ENCODE measurements around the gene C1orf94. TPM values are rescaled to one million over a fixed set of nuclear protein-coding genes. Genes with fewer than 3 reads are reported as not detected.

C1orf94 gene
- total and polyA plus RNA-seq, 2 of the 4 experiments (the other 2 are of a cell fraction) = not detected

DNA sequence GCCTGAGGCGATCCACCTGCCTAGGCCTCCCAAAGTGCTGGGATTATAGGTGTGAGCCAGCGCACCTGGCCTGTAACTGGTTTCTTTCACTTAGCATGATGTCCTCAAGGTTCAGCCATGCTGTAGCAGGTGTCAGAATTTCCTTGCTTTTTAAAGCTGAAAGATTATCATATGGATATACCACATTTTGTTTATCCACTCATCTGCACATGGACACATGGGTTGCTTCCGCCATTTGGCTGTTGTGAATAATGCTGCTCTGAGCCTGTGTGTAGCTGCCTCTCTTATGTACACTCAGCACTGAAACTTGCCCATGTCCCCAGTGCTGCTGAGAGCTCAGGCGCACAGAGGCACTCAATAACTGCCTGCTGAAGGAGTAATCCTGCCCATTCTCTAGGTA, 23.5 kb upstream of the C1orf94 start:
- no peak overlapping the region for H4K91ac ChIP-seq (ENCODE audit: insufficient read depth, low read depth, low read length)
- no peak overlapping the region for H3K56ac ChIP-seq (ENCODE audit: extremely low read depth, insufficient read depth, low read length)
- no peak overlapping the region for H3K9ac ChIP-seq (ENCODE audit: low read depth, low read length)
- no peak overlapping the region for H3K4me2 ChIP-seq (ENCODE audit: low read depth, low read length)
- no peaks in the 10 kb centered on the region for H3K9me1 ChIP-seq (ENCODE audit: insufficient read depth, low read length)
- dilution Hi-C loops (cut with HindIII; ENCODE audit: low sequenced_read_pairs, unreplicated experiment) (no loop called here), intact Hi-C loops (cut with micrococcal nuclease) (no loop called here), in situ Hi-C loops (cut with MboI; ENCODE audit: low sequenced_read_pairs) (no loop called here)
- H3K14ac ChIP-seq (replicated peaks; ENCODE audit: low read depth, low read length) = no peak overlapping the region
- no peaks in the 10 kb centered on the region for H4K20me1 ChIP-seq (ENCODE audit: insufficient read depth, low read length)
- H2BK5ac ChIP-seq (ENCODE audit: low read depth, low read length, poor library complexity, severe bottlenecking) = no peak overlapping the region
- H3K4me1 ChIP-seq (ENCODE audit: control insufficient read depth, insufficient read depth, low read length) = no peaks in the 10 kb centered on the region
- BruUV-seq (replicated peaks) = no TSS peak
- H2BK15ac ChIP-seq (ENCODE audit: low read depth, low read length) = no peak overlapping the region
- no peak for ATAC-seq (ENCODE audit: low read depth)
- no peaks in the 10 kb centered on the region for H3K36me3 ChIP-seq (ENCODE audit: control insufficient read depth, insufficient read depth, low read length)
- CTCF ChIA-PET = no interaction called here
- H3K23ac ChIP-seq (ENCODE audit: low read depth, low read length) = no peak overlapping the region
- H4K5ac ChIP-seq (ENCODE audit: low read depth, low read length) = no peak overlapping the region
- no peak overlapping the region for H4K8ac ChIP-seq (ENCODE audit: low read depth in 2 of 2, low read length in 2 of 2)
- H3K27ac ChIP-seq (ENCODE audit: insufficient read depth, low read length) = no peak overlapping the region
- no peak overlapping the region for H3K4ac ChIP-seq (ENCODE audit: low read depth, low read length)
- no peak overlapping the region for H2AK5ac ChIP-seq (ENCODE audit: low read depth, low read length)
- no peak overlapping the region for H3K18ac ChIP-seq (ENCODE audit: low read depth, low read length)
- no peak overlapping the region for H3K4me3 ChIP-seq (ENCODE audit: insufficient read depth, low read depth, low read length)
- H2BK20ac ChIP-seq (ENCODE audit: low read depth, low read length) = no peak overlapping the region
- no peak overlapping the region for H2BK120ac ChIP-seq (ENCODE audit: low read depth, low read length)
- no peaks in the 10 kb centered on the region for H3K79me1 ChIP-seq (ENCODE audit: low read depth in 1 of 2, low read length in 2 of 2)
- peaks cover 6% of the 10 kb centered on the region for H3K9me3 ChIP-seq (ENCODE audit: control insufficient read depth, insufficient read depth, low read length)
- H2AK9ac ChIP-seq (replicated peaks; ENCODE audit: low read depth, low read length, poor library complexity) = no peak overlapping the region
- no peak for DNase-seq
- no peaks in the 10 kb centered on the region for H3K27me3 ChIP-seq (ENCODE audit: control insufficient read depth, insufficient read depth, low read length)
- POLR2A ChIA-PET (ENCODE audit: unreplicated experiment) = no interaction called here
- H2AFZ ChIP-seq (replicated peaks; ENCODE audit: low read length, poor library complexity) = no peak overlapping the region
- TF ChIP-seq BHLHE40 (IDR thresholded peaks at IDR 0.05; ENCODE audit: low read depth, low read length) (no peak), MXI1 (IDR thresholded peaks at IDR 0.05; ENCODE audit: borderline replicate concordance, low read depth, low read length) (no peak)
- WGBS, 2 experiments (ENCODE audit: extremely low coverage in 2 of 2, insufficient read length in 1 of 2) = 60% methylated on average over 1 of the region's 4 CpGs; no CpG with 5 or more reads in 1 of the 2 experiments
